Stimulated activated naive CD4-positive, alpha-beta T cell treated with Interleukin-2 at 50 U/mL for 16 hours (primary cell): ENCODE measurements around the gene UBE3C.

Source experiments
- DNase-seq: peaks from one replicate; lab custom pipeline; 2025; lab: John Stamatoyannopoulos, UW

Gene UBE3C

GRCh38 chr7:157177333-157177982, 38.7 kb downstream of the UBE3C start:
- DNase-seq, result no peak

GRCh38 chr7:157177983-157178381, 39.3 kb downstream of the UBE3C start:
- no peak for DNase-seq

- DNase-seq, result no peak
Observed at GRCh38 chr7:157183832-157184231, 45.1 kb downstream of the UBE3C start.

- DNase-seq, result no peak
Observed at GRCh38 chr7:157188091-157188665, 49.5 kb downstream of the UBE3C start.

GRCh38 chr7:157189405-157189804, 50.7 kb downstream of the UBE3C start:
- DNase-seq, result no peak

- DNase-seq, result no peak
Observed at GRCh38 chr7:157192861-157193260, 54.1 kb downstream of the UBE3C start.

GRCh38 chr7:157193274-157193673, 54.5 kb downstream of the UBE3C start:
- no peak for DNase-seq

GRCh38 chr7:157194948-157195347, 56.2 kb downstream of the UBE3C start:
- DNase-seq, result no peak

DNA sequence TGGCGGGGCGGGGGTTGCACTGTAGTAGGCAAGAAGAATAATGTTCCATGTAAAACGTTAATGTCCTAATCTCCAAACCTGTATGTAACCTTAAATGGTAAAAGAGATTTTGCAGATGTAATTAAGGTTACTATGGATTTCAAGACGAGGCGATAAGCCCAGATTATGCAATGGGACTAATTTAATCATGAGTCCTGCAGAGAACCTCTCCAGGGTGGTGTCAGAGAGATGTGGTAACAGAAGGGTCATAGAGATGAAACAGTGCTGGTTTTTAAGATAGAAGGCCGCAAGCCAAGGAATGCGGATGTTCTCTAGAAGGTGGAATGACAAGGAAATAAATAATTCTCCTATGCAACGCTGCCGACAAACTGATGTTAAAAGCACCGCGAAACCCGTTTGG, 57.1 kb downstream of the UBE3C start:
- no peak for DNase-seq

DNA sequence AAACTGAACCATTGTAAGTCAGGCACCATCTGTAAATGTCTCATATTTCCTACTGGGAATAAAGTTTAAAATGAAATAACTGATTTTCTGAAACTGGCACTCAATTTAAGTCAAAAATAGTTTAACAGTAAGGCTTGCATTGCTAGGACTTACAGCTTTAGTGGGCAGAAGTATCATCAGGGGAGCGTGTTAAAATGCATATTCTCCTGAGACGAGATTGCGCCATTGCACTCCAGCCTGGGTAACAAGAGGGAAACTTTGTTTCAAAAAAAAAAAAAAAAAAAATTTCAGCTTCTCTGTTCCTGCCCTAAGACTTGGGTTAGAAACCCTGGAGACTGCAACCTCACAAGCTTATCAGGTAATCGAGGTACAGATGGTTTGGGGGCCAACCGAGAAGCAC, 65.4 kb downstream of the UBE3C start:
- no peak for DNase-seq

- no peak for DNase-seq
Observed at GRCh38 chr7:157205438-157205837, 66.7 kb downstream of the UBE3C start.

- DNase-seq, result no peak
Observed at GRCh38 chr7:157208571-157209413, 70.1 kb downstream of the UBE3C start.

- no peak for DNase-seq
Observed at GRCh38 chr7:157210682-157211081, 72.0 kb downstream of the UBE3C start.

- no peak for DNase-seq
Observed at GRCh38 chr7:157211690-157212089, 73.0 kb downstream of the UBE3C start.

GRCh38 chr7:157219154-157219553, 80.4 kb downstream of the UBE3C start:
- DNase-seq, result no peak

DNA sequence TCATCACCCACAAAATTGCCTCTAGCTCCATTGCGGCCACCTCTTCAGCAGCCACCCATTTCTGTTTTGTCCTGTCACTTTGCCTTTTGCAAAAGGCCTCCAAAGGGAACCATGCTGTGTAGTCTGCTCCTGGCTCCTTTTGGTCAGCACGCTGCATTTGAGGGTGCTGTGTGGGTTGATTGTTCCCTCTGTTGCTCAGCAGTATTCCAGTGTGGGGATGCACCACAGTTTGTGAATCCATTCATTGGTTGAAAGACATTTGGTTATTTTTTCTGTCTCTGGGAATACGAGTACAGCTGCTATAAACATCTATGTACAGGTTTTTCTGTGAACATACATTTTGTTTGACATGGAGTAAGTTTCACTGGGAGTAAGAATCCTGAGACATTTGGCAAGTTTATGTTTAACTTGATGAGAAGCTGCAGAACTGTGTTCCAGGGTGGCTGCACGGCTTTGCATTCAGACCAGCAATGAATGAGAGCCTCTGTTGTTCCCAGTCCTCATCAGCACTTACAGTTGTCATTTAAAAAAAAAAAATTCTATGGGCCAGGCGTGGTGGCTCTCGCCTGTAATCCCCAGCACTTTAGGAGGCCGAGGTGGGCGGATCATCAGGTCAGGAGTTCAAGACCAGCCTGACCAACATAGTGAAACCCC, 82.3 kb downstream of the UBE3C start:
- DNase-seq, result no peak

DNA sequence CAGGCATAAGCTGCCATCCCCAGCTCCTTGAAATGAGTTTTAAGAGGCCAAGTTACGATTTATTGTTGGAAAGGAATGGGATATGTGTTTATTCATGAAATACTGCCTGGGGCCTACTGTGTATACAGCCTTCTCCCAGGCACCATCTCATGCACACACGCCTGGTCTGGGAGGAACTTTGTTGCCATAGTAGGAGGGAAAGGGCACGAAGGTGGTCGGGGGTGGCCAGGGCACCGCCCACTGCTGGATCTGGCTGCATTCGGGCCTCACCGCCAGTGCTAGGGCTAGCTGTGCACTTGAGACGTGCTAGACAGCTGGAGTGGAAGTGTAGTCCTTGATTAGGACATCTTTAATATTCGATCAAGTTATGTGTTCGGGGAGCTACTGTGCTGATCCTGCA, 84.0 kb downstream of the UBE3C start:
- DNase-seq, result no peak

- no peak for DNase-seq
Observed at GRCh38 chr7:157224627-157225026, 85.9 kb downstream of the UBE3C start.

DNA sequence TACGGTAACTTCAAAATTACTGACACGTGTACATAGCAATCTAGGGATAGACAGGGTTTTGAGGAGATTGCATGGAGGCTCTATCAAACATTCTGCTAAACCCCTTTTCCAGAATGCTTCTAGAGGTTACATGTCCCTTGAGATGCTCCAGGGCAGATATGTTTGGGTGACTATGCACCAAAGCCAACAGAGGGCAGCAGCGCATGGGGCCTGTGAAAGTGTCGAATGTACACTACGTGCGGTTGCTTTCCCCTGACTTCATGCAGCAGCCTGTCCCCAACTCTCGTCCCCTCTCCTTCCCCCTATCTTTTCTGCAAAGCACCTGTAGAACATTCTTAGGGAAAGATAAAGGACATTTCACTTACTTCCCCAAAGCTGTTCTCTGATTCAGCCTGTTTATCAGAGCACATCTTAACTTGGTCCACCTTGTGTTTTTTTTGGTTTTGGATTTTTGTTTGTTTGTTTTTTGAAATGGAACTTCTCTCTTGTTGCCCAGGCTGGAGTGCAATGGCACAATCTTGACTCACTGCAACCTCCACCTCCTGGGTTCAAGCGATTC, 90.2 kb downstream of the UBE3C start:
- DNase-seq, result peak; percentile 1

DNA sequence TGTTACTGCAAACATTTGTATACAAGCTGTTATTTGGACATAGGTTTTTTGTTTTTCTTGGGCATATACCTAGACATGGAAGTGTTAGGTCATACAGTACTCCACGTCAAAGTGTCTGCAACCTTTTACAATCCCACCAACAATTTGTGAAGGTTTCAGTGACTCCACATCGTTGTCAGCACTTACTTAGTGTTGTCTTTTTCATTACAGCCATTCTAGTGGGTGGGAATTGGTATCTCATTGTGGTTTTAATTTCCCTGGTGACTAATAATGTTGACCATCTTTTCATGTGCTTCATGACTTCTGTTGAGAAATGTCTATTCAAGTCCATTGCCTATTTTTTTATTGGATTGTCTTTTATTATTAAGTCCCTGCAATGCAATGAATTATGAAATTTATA, 95.0 kb downstream of the UBE3C start:
- no peak for DNase-seq

- no peak for DNase-seq
Observed at GRCh38 chr7:157234271-157234670, 95.5 kb downstream of the UBE3C start.
